GM10248 (cell line): ENCODE results near the gene RNASE2.
"Not testable (repeated sequence)": the region's sequence is repeated elsewhere in the genome, so short reads cannot be mapped to it uniquely, and the experiment has no call there.

Experiments
- CTCF ChIA-PET: fragments of 300-600 bp; sonication (Branson Sonifier 250); formaldehyde crosslinking; extraction: SDS; loops from one replicate; lab custom pipeline; 2021; ENCODE audit warnings: antibody characterized with exemption; lab: Yijun Ruan, JAX
- POLR2A ChIA-PET: fragments of 350-650 bp; sonication (Branson Sonifier 250); formaldehyde crosslinking; extraction: SDS; loops from one replicate; lab custom pipeline; 2020; ENCODE audit warnings: antibody characterized with exemption; lab: Yijun Ruan, JAX
- DNase-seq: peaks from one replicate; pipeline ENCODE4 v3.0.0; 2012; ENCODE audit errors: extremely low spot score
- CTCF ChIP-seq: IDR thresholded peaks from 2 replicates; pipeline ENCODE4 v1.5.1; 2012; ENCODE audit warnings: mild to moderate bottlenecking, low read depth; ENCODE audit errors: extremely low read depth, missing control alignments, control extremely low read depth

Gene RNASE2

GRCh38 chr14:20954736-20955537 lies at the start of gene RNASE2:
Gene RNASE2 (plus strand): TSS chr14:20955487. CDS start chr14:20955772, 285 bp downstream.
- DNase-seq, POLR2A ChIA-PET, CTCF ChIA-PET: not testable (repeated sequence)

- CTCF ChIA-PET: no interaction called here
- POLR2A ChIA-PET: no interaction called here
- no peak for TF ChIP-seq CTCF
- no peak for DNase-seq
Measured at GRCh38 chr14:20905676-20906075, 49.6 kb upstream of the RNASE2 start.

- no peak for TF ChIP-seq CTCF
- no peak for DNase-seq
- ChIA-PET CTCF (no interaction called here), POLR2A (no interaction called here)
Measured at GRCh38 chr14:20907214-20907613, 48.1 kb upstream of the RNASE2 start.

GRCh38 chr14:20910822-20911221 lies 44.5 kb upstream of the RNASE2 start:
- POLR2A ChIA-PET, DNase-seq, CTCF ChIA-PET: not testable (repeated sequence)

- CTCF ChIA-PET, POLR2A ChIA-PET, DNase-seq: not testable (repeated sequence)
Measured at GRCh38 chr14:20919038-20919756, 36.1 kb upstream of the RNASE2 start.

- DNase-seq, POLR2A ChIA-PET: not testable (repeated sequence)
- CTCF ChIA-PET: interaction anchor here (1.0 kb wide), 1 partner anchor 10 kb away, joined by 3 read pairs; no protein-coding TSS in a partner anchor
Measured at GRCh38 chr14:20923766-20924297, 31.5 kb upstream of the RNASE2 start.

- POLR2A ChIA-PET: no interaction called here
- DNase-seq: peak; percentile 34
Measured at GRCh38 chr14:20934148-20934762, 21.0 kb upstream of the RNASE2 start.

More at GRCh38 chr14:20934148-20934762, 21.0 kb upstream of the RNASE2 start:
- CTCF ChIA-PET: interaction anchor here (1.1 kb wide), 1 partner anchor 10 kb away, joined by 3 read pairs; no protein-coding TSS in a partner anchor
- peak; percentile 33 for TF ChIP-seq CTCF
